ENCODE measurements around the gene SDK2.

DNA sequence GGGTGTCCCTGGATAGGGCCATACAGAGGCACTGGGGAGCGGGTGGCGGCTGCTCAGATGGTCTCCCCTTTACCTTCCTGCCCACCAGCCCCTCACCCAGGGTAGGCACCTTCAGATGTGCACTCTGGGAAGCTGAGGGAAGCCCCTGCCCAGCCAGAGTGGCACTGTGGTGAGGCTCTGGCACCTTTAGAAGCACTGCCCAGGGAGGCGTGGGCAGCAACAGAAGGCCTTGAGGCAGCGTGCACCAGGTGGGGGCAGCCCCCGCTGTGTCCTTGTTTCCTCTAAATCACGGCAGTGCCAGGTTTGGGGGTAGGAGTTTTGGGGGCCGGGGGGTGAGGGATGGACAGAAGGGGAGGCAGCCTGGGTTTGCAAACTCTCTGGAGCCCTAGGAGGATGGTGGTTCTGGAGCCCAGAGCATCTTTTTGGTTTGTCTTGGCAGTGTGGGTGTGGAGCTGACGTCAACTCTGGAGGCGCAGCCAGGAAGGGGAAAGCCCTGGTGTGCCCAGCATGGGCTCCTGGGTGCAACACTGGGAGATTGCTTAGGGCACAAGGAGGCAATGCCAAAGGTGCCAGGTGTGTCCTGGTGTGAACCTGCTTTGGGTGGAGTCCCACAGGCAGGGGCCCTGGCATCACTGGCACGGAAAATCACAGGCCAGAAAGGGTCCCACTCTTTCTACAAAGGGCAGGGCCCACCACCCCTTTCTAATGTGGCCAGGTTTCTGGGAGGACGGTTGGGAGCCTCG is 309.3 kb downstream of the SDK2 start:
- TF ChIP-seq, protein P1, sequence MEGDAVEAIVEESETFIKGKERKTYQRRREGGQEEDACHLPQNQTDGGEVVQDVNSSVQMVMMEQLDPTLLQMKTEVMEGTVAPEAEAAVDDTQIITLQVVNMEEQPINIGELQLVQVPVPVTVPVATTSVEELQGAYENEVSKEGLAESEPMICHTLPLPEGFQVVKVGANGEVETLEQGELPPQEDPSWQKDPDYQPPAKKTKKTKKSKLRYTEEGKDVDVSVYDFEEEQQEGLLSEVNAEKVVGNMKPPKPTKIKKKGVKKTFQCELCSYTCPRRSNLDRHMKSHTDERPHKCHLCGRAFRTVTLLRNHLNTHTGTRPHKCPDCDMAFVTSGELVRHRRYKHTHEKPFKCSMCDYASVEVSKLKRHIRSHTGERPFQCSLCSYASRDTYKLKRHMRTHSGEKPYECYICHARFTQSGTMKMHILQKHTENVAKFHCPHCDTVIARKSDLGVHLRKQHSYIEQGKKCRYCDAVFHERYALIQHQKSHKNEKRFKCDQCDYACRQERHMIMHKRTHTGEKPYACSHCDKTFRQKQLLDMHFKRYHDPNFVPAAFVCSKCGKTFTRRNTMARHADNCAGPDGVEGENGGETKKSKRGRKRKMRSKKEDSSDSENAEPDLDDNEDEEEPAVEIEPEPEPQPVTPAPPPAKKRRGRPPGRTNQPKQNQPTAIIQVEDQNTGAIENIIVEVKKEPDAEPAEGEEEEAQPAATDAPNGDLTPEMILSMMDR (IDR thresholded peaks at IDR 0.05) = no peak
- no peak for TF ChIP-seq POLR2A (IDR thresholded peaks at IDR 0.05)

All from Peyer's patch (tissue), 4 donors.